Measurements from ENCODE around the gene SAG. TPM values are rescaled to one million over a fixed set of nuclear protein-coding genes. Genes with fewer than 3 reads are reported as not detected.

SAG gene
- total and polyA plus RNA-seq, 2 experiments from 2014 or later, result not detected

- no peak overlapping the region for H3K4me2 ChIP-seq
- H3K9me2 ChIP-seq (ENCODE audit: insufficient read depth), result no peaks in the 10 kb centered on the region
- Mint-ChIP-seq H3K4me3 (no peak overlapping the region), H3K4me1 (no peaks in the 10 kb centered on the region), H3K9me3 (no peaks in the 10 kb centered on the region), H3K27me3 (ENCODE audit: insufficient read depth, low read depth, poor library complexity) (peaks cover 2% of the 10 kb centered on the region), H3K27ac (no peak overlapping the region), H3K36me3 (ENCODE audit: low read depth) (peaks cover 90% of the 10 kb centered on the region)
- ATAC-seq (no peak), DNase-seq (ENCODE audit: low spot score) (no peak)
- no peaks in the 10 kb centered on the region for H3K4me1 ChIP-seq (ENCODE audit: insufficient read depth)
- peaks cover 54% of the 10 kb centered on the region for H3K79me2 ChIP-seq (replicated peaks; ENCODE audit: insufficient read depth)
- no peak overlapping the region for H2AFZ ChIP-seq
- no peak overlapping the region for H3K27ac ChIP-seq (ENCODE audit: low read depth)
- peaks cover 36% of the 10 kb centered on the region for H4K20me1 ChIP-seq (replicated peaks; ENCODE audit: insufficient read depth)
- H3K4me3 ChIP-seq, result no peak overlapping the region
- peaks cover 68% of the 10 kb centered on the region for H3K36me3 ChIP-seq (ENCODE audit: insufficient read depth)
- no peak for TF ChIP-seq POLR2AphosphoS5 (IDR thresholded peaks at IDR 0.05; ENCODE audit: low read depth)
- no peak for TF ChIP-seq NANOG (IDR thresholded peaks at IDR 0.05; ENCODE audit: borderline replicate concordance)
- TF ChIP-seq, protein P1, sequence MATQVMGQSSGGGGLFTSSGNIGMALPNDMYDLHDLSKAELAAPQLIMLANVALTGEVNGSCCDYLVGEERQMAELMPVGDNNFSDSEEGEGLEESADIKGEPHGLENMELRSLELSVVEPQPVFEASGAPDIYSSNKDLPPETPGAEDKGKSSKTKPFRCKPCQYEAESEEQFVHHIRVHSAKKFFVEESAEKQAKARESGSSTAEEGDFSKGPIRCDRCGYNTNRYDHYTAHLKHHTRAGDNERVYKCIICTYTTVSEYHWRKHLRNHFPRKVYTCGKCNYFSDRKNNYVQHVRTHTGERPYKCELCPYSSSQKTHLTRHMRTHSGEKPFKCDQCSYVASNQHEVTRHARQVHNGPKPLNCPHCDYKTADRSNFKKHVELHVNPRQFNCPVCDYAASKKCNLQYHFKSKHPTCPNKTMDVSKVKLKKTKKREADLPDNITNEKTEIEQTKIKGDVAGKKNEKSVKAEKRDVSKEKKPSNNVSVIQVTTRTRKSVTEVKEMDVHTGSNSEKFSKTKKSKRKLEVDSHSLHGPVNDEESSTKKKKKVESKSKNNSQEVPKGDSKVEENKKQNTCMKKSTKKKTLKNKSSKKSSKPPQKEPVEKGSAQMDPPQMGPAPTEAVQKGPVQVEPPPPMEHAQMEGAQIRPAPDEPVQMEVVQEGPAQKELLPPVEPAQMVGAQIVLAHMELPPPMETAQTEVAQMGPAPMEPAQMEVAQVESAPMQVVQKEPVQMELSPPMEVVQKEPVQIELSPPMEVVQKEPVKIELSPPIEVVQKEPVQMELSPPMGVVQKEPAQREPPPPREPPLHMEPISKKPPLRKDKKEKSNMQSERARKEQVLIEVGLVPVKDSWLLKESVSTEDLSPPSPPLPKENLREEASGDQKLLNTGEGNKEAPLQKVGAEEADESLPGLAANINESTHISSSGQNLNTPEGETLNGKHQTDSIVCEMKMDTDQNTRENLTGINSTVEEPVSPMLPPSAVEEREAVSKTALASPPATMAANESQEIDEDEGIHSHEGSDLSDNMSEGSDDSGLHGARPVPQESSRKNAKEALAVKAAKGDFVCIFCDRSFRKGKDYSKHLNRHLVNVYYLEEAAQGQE (IDR thresholded peaks at IDR 0.05; ENCODE audit: unreplicated experiment), result no peak
- TF ChIP-seq JUNB (IDR thresholded peaks at IDR 0.05; ENCODE audit: unreplicated experiment), result no peak
- TF ChIP-seq, protein P2, sequence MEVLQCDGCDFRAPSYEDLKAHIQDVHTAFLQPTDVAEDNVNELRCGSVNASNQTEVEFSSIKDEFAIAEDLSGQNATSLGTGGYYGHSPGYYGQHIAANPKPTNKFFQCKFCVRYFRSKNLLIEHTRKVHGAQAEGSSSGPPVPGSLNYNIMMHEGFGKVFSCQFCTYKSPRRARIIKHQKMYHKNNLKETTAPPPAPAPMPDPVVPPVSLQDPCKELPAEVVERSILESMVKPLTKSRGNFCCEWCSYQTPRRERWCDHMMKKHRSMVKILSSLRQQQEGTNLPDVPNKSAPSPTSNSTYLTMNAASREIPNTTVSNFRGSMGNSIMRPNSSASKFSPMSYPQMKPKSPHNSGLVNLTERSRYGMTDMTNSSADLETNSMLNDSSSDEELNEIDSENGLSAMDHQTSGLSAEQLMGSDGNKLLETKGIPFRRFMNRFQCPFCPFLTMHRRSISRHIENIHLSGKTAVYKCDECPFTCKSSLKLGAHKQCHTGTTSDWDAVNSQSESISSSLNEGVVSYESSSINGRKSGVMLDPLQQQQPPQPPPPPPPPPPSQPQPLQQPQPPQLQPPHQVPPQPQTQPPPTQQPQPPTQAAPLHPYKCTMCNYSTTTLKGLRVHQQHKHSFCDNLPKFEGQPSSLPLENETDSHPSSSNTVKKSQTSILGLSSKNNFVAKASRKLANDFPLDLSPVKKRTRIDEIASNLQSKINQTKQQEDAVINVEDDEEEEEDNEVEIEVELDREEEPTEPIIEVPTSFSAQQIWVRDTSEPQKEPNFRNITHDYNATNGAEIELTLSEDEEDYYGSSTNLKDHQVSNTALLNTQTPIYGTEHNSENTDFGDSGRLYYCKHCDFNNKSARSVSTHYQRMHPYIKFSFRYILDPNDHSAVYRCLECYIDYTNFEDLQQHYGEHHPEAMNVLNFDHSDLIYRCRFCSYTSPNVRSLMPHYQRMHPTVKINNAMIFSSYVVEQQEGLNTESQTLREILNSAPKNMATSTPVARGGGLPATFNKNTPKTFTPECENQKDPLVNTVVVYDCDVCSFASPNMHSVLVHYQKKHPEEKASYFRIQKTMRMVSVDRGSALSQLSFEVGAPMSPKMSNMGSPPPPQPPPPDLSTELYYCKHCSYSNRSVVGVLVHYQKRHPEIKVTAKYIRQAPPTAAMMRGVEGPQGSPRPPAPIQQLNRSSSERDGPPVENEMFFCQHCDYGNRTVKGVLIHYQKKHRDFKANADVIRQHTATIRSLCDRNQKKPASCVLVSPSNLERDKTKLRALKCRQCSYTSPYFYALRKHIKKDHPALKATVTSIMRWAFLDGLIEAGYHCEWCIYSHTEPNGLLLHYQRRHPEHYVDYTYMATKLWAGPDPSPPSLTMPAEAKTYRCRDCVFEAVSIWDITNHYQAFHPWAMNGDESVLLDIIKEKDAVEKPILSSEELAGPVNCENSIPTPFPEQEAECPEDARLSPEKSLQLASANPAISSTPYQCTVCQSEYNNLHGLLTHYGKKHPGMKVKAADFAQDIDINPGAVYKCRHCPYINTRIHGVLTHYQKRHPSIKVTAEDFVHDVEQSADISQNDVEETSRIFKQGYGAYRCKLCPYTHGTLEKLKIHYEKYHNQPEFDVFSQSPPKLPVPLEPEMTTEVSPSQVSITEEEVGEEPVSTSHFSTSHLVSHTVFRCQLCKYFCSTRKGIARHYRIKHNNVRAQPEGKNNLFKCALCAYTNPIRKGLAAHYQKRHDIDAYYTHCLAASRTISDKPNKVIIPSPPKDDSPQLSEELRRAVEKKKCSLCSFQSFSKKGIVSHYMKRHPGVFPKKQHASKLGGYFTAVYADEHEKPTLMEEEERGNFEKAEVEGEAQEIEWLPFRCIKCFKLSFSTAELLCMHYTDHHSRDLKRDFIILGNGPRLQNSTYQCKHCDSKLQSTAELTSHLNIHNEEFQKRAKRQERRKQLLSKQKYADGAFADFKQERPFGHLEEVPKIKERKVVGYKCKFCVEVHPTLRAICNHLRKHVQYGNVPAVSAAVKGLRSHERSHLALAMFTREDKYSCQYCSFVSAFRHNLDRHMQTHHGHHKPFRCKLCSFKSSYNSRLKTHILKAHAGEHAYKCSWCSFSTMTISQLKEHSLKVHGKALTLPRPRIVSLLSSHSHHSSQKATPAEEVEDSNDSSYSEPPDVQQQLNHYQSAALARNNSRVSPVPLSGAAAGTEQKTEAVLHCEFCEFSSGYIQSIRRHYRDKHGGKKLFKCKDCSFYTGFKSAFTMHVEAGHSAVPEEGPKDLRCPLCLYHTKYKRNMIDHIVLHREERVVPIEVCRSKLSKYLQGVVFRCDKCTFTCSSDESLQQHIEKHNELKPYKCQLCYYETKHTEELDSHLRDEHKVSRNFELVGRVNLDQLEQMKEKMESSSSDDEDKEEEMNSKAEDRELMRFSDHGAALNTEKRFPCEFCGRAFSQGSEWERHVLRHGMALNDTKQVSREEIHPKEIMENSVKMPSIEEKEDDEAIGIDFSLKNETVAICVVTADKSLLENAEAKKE (CRISPR knock-in tag; IDR thresholded peaks at IDR 0.05), result no peak
- TF ChIP-seq CREB1 (CRISPR knock-in tag; IDR thresholded peaks at IDR 0.05; ENCODE audit: low read depth), result no peak
- TF ChIP-seq EZH2 (IDR thresholded peaks at IDR 0.05; ENCODE audit: low read depth, unreplicated experiment), result no peak
- TF ChIP-seq ZNF331 (CRISPR knock-in tag; IDR thresholded peaks at IDR 0.05; ENCODE audit: low read depth), result no peak
- TF ChIP-seq CTCF (conservative IDR thresholded peaks at IDR 0.05; ENCODE audit: low read depth in 2 of 2), result no peak
- TF ChIP-seq STAT1 (IDR thresholded peaks at IDR 0.05; ENCODE audit: unreplicated experiment), result no peak
- TF ChIP-seq EZH2phosphoT487 (IDR thresholded peaks at IDR 0.05; ENCODE audit: unreplicated experiment), result no peak
- no peak for TF ChIP-seq ZNF114 (CRISPR knock-in tag; IDR thresholded peaks at IDR 0.05)
- TF ChIP-seq, protein P3, sequence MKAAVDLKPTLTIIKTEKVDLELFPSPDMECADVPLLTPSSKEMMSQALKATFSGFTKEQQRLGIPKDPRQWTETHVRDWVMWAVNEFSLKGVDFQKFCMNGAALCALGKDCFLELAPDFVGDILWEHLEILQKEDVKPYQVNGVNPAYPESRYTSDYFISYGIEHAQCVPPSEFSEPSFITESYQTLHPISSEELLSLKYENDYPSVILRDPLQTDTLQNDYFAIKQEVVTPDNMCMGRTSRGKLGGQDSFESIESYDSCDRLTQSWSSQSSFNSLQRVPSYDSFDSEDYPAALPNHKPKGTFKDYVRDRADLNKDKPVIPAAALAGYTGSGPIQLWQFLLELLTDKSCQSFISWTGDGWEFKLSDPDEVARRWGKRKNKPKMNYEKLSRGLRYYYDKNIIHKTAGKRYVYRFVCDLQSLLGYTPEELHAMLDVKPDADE (IDR thresholded peaks at IDR 0.05), result no peak
- no peaks in the 10 kb centered on the region for H3F3A ChIP-seq (replicated peaks; ENCODE audit: low read depth)
- no peaks in the 10 kb centered on the region for H3K27me3 ChIP-seq (ENCODE audit: insufficient read depth)
Observed at GRCh38 chr2:233260661-233261060, 47.0 kb upstream of the SAG start.
